Sciatic nerve (tissue), 2 donors: ENCODE results near the gene SPC24. TPM values are rescaled to one million over a fixed set of nuclear protein-coding genes. Genes with fewer than 3 reads are reported as not detected.

Experiments used
- ATAC-seq: fragments of 200-7000 bp; cut with Tn5 transposase; one replicate; pipeline ENCODE4 v1.9.1; 2020; ENCODE audit warnings: mild to moderate bottlenecking, moderate library complexity
- DNase-seq: peaks from one replicate; pipeline ENCODE4 v3.0.0-alpha.2; 2020; ENCODE audit warnings: low spot score
- intact Hi-C: fragments of 100-400 bp; cut with DNase I; formaldehyde crosslinking; loops from one replicate; pipeline ENCODE4 v1.14.2; 2022
- total RNA-seq: library from RNA; stranded (reverse); fragmentation: NEBNext Ultra II Directional; extraction: Animal tissue kit (Norgen Biotek cat#: 25700); gene quantifications from one replicate; pipeline ENCODE4 v1.2.1, GENCODE V29; 2021
- donor health status: DM: no; HTN: no; CAD: no.
- donor health status: DM: no; HTN: no; CAD: no.

The SPC24 gene, protein sequence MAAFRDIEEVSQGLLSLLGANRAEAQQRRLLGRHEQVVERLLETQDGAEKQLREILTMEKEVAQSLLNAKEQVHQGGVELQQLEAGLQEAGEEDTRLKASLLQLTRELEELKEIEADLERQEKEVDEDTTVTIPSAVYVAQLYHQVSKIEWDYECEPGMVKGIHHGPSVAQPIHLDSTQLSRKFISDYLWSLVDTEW
- 1.3 TPM for total RNA-seq

DNA sequence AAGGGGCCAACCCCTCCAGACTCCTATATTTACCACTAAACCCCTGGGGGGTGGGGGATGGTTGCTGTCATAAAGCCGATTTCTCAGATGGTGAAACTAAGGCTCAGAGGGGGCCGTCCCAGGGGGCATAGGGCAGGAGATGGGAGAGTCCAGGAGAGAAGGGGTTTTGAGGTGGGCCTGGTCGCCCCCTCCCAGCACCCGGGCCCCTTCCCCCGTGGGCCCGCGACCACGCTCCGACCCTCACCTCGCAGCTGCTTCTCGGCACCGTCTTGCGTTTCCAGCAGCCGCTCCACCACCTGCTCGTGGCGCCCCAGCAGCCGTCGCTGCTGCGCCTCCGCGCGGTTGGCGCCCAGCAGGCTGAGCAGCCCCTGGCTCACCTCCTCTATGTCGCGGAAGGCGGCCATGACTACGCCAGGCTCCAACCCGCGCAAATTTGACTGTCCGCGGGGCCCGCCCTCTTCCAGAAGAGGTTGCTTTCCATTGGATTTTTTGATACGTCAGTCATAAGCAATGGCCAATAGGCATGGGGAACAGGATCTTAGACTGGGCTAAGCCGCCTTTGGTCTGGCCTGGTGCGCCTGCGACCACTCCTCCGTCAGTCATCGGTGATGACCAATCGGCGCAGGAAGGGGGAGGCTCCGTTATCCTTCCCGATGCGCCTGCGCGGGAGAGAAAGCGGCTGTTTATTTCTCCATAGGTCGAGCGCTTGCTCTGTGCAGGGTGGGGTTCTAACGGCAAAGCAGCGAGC, at the start of gene SPC24:
TSS of gene SPC24 (minus strand) at position 410 of the 748 bp plus-strand sequence. CDS start at position 404, 6 bp downstream.
- ATAC-seq (peak; percentile 94), DNase-seq (peak; percentile 96)
- intact Hi-C loops, result no loop called here

DNA sequence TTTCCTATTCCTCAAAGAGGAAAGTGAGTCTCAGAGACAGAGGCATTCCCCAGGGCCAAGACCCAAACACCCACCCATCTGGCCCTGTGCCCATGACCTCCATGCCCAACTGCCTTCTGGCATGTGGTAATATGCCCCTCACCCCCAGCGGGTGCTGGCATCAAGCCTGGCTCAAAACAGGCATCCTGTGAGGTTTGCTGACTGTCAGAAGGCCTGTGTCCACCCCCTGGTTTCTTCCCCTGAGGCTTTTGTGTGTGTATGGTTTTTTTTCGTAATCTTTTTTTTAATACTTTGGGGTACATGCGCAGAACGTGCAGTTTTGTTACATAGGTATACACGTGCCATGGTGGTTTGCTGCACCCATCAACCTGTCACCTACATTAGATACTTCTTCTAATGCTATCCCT, 49.4 kb upstream of the SPC24 start:
- no peak for ATAC-seq
- peak; percentile 86 for DNase-seq
- intact Hi-C loops, result loop anchor here (5.0 to 10.0 kb wide), 2 partner anchors 68 to 180 kb away; no protein-coding TSS in a partner anchor

DNA sequence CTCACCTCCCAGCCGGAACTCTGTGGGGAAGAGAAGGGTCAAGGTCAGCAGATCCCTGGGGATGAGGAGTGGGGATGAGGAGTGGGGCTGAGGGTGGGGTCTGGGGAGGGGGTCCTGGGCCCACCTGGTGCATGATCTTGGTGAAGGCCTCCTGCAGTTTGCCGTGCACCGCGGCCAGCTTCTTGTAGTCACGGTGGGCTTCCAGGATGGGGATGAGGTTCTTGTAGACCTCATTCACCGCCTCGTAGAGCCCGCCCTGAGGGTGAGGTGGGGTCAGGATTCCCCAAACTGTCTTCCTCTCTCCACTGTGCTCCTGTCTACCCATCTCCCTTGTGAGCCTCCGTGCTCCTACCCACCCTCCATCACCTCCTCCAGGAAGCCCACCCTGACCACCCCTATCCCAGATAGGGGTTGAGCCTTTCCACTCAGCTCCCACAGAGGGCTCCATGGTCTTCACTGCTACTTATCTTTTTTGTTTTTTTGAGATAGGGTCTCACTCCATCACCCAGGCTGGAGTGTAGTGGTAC, 48.6 kb upstream of the SPC24 start:
- DNase-seq (no peak), ATAC-seq (peak; percentile 20)
- intact Hi-C loops, result loop anchor here (5.0 to 10.0 kb wide), 2 partner anchors 67 to 179 kb away; no protein-coding TSS in a partner anchor

DNA sequence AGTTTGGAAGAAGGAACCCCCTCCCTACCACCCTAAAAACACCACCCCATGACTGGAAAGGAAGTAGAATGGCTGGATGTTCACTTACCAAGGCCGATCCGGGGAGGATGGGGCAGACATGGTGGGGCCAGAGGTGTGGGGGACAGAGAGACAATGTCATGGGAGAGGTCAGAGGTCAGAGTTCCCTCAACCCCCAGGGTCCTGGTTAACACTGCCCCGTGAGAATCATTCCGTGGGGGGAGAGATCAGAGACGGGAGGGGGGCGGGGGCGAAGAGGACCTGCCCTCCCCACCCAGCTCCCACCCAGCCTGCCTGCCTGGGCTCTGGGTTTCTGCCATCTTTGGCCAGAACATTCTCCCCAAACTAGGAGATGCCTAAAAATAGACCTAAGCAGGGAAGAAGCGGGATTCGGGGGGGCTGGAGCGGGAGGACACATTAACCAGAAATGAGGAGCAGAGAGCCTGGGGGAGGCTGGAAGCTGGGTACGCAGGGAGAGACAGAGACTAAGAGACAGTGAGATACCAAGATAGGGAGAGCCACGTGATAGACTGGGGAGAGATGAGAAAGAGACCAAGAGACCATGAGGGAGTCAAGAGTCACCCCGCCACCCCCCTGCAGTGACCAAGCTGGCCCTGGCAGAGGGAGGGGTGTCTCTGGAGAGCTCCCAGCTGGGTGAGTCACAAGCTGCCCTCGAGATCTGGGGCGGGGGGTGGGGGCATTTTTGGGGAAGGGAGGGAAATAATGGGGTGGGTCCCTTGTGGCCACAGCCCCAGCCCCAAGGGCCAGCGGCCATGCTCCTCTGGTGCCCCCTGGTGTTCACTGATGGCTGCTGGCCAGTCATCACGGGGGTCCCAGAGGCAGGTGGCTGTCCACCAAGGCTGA, 47.9 kb upstream of the SPC24 start:
- ATAC-seq, result peak; percentile 78
- intact Hi-C loops, result loop anchor here (5.0 to 10.0 kb wide), 2 partner anchors 66 to 179 kb away; no protein-coding TSS in a partner anchor
- peak; percentile 88 for DNase-seq

DNA sequence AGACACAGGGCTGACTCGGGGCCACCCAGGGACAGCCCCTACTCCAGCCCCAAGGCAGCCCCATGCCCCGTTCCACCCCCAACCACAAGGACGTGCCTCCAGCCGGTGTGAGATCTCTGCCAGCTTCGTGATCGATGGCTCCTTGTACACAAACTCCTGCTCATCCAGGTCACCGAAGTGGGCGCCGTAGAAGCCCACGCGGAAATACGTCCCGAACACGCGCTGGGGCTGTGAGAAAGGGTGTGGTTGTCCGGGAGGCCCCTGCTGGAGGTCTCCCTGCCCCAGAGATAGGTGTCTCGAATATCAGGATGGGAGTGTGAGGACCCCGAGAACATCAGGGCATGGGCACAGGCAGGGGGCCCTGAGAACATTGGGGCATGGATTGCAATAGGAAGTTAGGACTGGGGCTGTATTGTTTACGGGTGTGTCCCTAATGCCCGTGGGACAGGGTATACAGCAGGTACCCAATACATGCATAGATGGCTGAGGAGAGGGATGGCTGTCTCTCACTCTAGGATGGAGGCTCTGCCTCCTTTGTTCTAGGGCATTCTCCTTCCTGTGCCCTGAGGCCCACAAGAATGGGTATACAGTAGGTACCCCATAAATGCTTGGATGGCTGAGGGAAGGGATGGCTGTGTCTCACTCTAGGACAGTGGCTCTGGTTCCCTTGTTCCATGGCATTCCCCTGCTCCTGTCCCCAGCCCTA, 47.1 kb upstream of the SPC24 start:
- no peak for ATAC-seq
- DNase-seq, result no peak
- intact Hi-C loops, result loop anchor here (5.0 to 10.0 kb wide), 2 partner anchors 65 to 178 kb away; no protein-coding TSS in a partner anchor

DNA sequence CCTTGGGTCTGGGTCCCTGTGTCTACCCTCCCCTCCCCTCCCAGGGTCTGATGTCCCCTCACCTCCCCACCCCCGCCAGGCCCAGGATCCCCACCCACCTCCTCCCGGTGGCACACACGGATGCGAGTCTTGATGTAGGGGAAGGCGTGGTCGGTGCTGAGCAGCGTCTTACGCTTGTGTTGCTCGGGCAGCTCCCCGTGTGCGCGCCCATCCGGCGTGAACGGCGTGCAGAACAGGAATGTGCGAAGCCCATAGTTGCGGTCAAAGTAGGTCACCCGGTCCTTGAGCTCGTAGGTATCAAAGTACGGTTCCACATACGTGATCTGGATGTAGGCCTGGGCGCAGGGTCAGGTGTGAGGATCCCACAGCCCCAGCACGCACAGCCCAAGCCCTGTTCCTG, 46.2 kb upstream of the SPC24 start:
- ATAC-seq (no peak), DNase-seq (no peak)
- intact Hi-C loops, result loop anchor here (5.0 to 10.0 kb wide), 2 partner anchors 64 to 177 kb away; no protein-coding TSS in a partner anchor

DNA sequence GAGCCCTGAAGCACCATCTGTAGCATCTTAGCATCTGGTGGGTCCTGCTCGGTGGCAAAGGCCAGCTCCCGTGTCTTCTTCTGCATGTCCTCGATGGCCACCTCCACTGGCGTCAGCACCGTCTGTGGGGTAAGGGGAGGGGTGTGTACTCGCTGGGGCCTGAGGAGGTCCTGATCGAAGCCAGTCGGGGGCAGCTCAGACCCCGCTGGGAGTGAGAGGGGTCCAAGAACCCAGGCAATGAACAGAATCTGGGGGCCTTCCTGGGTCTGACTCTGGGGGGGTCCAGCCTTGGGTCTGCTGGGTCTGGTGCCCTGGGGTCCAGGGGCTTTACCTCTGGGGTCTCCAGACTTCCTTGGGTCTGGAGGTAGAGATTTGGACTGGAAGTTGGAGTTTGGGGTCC, 45.3 kb upstream of the SPC24 start:
- DNase-seq (no peak), ATAC-seq (no peak)
- intact Hi-C loops, result loop anchor here (5.0 to 10.0 kb wide), 2 partner anchors 64 to 176 kb away; no protein-coding TSS in a partner anchor

DNA sequence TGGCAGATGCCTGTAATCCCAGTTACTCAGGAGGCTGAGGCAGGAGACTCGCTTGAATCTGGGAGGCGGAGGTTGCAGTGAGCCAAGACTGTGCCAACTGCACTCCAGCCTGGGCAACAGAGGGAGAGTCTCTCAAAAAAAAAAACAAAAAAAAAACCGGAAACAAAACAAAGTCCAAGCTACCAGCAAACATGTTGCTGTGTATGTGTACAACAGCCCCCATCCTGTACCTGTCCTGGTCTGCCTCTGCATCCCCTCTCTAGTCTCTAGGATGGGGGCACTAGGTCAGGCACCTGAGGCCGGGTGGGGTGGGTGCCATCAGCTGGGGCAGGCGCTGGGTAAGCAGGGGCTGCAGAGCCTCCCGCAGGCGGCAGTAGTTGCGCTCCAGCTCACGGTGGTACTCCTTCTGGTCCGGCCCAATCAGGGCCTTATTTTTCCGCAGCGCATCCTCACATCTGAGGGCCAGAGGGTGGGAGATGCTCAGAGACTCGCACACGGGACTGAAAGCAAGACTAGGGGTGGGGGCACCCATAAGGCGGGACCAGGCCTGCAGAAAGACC, 44.5 kb upstream of the SPC24 start:
- intact Hi-C loops, result loop anchor here (5.0 to 10.0 kb wide), 2 partner anchors 63 to 175 kb away; no protein-coding TSS in a partner anchor
- no peak for ATAC-seq

DNA sequence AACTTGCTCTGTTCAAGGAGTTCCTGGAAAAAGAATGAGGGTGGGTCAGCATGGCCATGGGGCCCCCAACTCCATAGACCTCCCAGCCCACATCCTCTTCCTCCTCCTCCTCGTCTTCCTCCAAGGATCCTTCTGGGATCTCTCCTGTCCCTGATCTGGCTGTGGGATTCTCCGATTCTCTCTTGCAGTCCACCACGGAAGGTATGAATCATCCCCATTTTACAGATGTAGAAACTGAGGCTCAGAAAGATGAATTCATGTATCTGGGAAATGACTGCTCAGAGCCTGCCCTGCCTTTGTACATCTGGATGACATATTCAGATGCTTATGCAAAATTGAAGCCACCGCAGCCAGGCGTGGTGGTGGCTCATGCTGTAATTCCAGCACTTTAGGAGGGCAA, 43.9 kb upstream of the SPC24 start:
- intact Hi-C loops, result no loop called here
- DNase-seq (no peak), ATAC-seq (no peak)

More for the DNA sequence above, 44.5 kb upstream of the SPC24 start:
- DNase-seq, result no peak

DNA sequence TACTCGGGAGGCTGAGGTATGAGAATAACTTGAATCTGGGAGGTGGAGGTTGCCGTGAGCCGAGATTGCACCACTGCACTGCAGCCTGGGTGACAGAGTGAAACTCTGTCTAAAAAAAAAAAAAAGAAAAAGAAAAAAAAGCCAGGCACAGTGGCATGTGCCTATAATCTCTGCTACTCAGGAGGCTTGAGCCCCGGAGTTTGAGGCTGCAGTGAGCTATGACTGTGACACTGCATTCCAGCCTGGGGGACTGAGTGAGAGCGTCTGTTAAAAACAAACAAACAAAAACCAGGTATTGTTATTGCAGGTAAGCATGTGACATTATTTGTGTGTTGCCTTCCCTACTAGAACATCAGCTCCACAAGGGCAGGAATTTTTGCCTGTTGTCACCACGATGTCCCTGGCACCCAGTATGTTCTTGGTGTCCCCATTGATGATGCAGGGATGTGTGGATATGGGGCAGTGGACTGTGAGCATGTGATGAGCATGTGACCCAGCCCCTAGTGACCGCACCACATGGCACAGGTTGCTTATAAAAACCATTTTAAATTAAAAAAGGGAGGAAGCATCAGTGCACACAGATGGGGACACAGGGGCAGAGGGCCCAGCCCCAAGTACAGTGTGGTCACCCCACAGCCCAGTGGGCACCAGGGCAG, 43.3 kb upstream of the SPC24 start:
- DNase-seq, result no peak
- intact Hi-C loops, result no loop called here
- no peak for ATAC-seq

DNA sequence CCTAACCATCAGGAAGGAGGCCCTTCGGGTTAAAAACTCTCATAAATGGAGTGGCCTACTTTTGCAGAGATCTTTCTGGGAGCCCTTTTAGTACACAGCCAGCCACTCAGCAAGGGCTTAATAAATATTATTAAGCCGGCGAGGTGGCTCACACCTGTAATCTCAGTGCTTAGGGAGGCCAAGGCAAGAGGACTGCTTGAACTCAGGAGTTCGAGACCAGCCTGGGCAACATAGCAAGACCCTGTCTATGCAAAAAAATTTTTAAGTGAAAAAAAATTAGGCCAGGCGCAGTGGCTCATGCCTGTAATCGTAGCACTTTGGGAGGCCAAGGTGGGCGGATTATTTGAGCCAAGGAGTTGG, 42.6 kb upstream of the SPC24 start:
- intact Hi-C loops, result no loop called here
- ATAC-seq (no peak), DNase-seq (no peak)

DNA sequence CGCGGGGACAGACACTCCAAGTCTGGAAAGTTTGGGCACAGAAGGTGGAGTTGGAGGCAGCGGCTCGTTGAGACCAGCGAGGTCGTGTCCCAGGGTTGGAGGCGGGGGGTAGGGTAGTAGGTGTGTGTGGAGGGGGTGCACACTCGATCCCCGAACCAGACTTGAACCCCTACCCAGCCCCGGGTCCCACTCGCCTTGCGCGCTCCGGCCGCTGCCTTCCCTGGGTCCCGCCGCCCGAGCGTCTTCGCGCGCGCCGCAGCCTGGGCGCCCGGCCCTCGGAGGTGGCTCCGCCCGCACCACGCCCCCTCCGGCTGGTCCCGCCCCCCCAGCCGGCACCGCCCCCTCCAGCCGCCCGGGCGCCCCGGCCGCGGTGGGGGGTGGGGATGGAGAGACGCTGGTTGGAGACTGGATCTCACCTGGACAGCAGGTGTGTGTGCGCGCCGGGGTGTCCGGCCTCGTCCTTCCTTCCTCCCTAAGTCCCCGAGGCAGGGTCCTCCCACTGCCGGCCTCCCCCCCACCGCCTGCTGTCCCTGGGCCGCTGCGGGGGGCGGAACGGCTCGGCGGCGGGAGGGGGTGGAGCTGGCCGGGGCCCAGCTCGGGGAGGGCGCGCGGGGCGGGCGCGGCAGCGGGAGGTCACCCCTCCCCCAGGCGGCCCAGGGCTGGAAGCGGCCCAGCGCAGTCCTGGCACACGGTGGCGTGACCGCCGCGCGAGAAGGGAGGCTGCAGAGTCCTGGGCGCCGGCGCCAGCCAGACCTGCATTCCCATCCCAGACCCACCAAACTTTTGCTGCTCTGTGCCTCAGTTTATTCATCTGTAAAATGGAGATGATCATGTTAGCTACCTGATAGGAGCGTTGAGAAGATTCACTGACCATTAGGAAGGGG, 42.0 kb upstream of the SPC24 start, which contains the start of gene KANK2:
TSS of gene KANK2 (minus strand) at position 255 of the 884 bp plus-strand sequence. CDS start 3,034 bp downstream, outside the sequence.
- intact Hi-C loops, result no loop called here
- peak; percentile 91 for DNase-seq
- peak; percentile 79 for ATAC-seq

DNA sequence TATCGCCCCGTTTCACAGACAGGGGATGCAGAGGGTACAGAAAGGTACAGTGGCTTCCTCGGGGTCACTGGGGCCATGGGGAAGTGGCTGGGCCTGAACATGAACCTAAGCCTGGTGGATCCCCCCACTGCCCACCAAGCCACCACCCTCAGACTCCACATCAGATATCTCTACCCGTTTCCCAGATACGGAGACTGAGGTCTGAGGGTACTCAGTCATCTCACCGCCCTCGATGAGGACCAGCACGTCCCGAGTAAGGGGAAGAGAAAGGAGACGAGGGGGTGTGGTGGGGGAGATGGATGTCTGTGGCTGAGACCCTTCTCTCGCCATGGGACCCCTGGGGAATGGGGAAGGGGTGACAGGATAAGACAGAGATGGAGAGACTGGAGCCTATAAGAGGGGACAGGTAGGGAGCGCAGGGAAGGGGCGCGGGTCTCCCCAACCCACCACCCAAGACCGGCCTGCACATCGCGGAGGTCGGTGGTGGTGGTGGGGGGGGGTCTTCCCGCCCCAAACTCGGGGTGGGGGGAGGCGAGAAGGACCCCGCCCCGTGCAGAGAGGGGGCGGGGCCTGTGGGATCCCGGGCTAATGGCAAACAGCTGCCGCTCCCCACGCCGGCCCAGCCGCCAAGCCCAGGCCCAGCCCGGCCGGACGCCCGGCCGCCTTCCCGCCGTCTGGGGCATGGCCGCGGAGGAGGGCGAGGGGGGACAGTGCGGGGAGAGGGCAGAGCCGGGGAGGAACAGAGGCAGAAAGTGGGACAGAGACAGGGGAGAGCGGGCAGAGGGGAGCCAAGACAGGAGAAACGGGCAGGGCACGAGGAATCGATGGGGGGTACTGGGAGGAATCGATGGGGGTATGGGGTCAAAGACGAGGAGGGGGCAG, 41.1 kb upstream of the SPC24 start:
- intact Hi-C loops, result no loop called here
- peak; percentile 79 for DNase-seq
- ATAC-seq, result peak; percentile 60

DNA sequence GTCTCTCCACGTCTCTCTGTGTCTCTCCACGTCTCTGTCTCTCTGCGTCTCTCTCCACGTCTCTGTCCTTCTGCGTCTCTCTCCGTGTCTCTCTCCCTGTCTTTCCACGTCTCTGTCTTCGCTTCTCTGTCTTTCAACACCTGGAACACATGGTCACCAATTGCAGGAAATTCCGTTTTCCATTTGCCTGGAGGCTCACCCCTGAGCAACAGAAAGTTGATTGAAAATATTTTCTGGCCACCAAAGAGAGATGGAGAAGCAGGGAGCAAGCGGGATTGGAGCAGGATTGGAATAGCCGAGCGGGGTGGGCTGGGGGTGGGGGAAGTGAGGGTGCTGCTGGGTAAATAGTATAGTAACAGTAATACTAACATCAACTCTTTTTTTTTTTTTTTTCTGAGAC, 40.1 kb upstream of the SPC24 start:
- no peak for ATAC-seq
- no peak for DNase-seq
- intact Hi-C loops, result no loop called here

DNA sequence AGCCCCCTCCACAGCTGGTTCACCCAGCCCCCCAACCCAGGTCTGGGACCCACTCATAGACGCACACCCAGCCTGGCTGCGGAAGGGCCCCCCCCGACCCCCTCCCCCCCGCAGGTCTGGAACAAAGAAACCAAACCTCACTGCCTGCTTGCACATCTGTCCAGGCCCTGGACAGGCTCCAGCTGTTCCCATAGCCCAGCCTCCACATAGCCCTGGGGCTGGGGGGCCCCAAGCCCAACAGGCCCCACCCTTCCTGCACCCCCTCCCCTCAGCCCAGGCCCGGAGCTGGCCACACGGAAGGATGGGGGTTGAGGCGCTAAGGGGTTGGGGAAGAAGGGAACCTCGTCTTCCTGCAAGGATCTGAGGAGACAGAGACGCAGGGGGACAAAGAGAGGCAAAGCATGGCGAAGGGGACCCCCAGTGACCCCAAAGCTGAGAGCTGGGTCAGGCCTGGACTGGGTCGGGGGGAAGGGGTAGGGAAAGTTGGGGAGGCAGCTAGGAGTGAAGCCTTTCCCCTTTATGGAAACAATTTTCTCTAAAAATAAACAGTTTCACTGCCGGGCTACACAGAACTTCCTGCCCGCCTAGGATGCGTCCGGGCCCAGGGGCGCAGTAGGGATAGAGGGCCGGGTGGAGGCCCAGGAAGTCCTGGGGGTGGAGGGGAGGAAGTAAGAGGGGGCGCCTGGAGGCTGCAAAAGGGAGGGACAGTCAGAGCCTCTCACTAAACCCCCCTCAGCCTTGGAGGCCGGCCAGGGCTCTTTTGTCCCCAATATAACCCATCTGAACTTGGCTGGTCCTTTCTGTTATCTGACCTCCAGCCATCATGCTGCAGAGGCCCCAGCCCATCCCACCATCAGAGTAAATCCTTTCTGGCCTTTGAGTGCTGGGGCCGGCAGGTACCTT, 39.3 kb upstream of the SPC24 start:
- intact Hi-C loops, result no loop called here
- no peak for ATAC-seq
- no peak for DNase-seq
